Left colon (tissue), 2 donors: ENCODE measurements around the gene RTP2. TPM values are rescaled to one million over a fixed set of nuclear protein-coding genes. Genes with fewer than 3 reads are reported as not detected.

Source experiments
- ATAC-seq: fragments of 200-7000 bp; cut with Tn5 transposase; one replicate; pipeline ENCODE4 v1.9.1; 2020; ENCODE audit warnings: mild to moderate bottlenecking, moderate library complexity
- DNase-seq, 2 donors: peaks; one replicate each; pipeline ENCODE4 v3.0.0-alpha.2; 2020
- intact Hi-C, 2 donors: fragments of 100-400 bp; cut with DNase I in 1 of 2; cut with micrococcal nuclease in 1 of 2; formaldehyde crosslinking; loops; one replicate each; pipeline versions ENCODE4 v1.11.2 to v1.14.0; 2022; cut with DNase I, micrococcal nuclease
- total RNA-seq, 2 donors: library from RNA; stranded (reverse); fragmentation: NEBNext Ultra II Directional; extraction: Animal tissue kit (Norgen Biotek cat#: 25700); gene quantifications; one replicate each; pipeline ENCODE4 v1.2.1, GENCODE V29; 2021
- donor health status: DM: no; HTN: no; CAD: no.
- donor health status: DM: yes; HTN: yes; CAD: no.

The RTP2 gene
- total RNA-seq, 2 donors from 2014 or later = not detected

GRCh38 chr3:187725653-187726370 is 23.5 kb upstream of the RTP2 start:
- ATAC-seq = no peak
- intact Hi-C loops = no loop called here
- DNase-seq = no peak

GRCh38 chr3:187725224-187725623 is 22.9 kb upstream of the RTP2 start:
- intact Hi-C loops = no loop called here
- ATAC-seq (no peak), DNase-seq (no peak)

GRCh38 chr3:187722206-187722612 is 19.9 kb upstream of the RTP2 start:
- DNase-seq (no peak), ATAC-seq (no peak)
- intact Hi-C loops = no loop called here

- ATAC-seq = no peak
- intact Hi-C loops = no loop called here
- DNase-seq = no peak
These were observed 18.7 kb upstream of the RTP2 start for GRCh38 chr3:187721055-187721454.

GRCh38 chr3:187720337-187720670 is 17.9 kb upstream of the RTP2 start:
- ATAC-seq = no peak
- intact Hi-C loops = no loop called here
- DNase-seq = no peak

GRCh38 chr3:187719628-187720336 is 17.4 kb upstream of the RTP2 start:
- ATAC-seq = no peak
- intact Hi-C loops = loop anchor here in 1 of 2 donors (10.0 kb wide), 1 partner anchor 1105 kb away; the partner anchor contains the start of gene AHSG
- no peak for DNase-seq

- DNase-seq (no peak), ATAC-seq (no peak)
- intact Hi-C loops = loop anchor here in 1 of 2 donors (10.0 kb wide), 1 partner anchor 1104 kb away; the partner anchor contains the start of gene AHSG
These were observed 16.4 kb upstream of the RTP2 start for GRCh38 chr3:187718802-187719201.

GRCh38 chr3:187717572-187717971 is 15.2 kb upstream of the RTP2 start:
- intact Hi-C loops = loop anchor here in 1 of 2 donors (10.0 kb wide), 1 partner anchor 1103 kb away; the partner anchor contains the start of gene AHSG
- DNase-seq (no peak), ATAC-seq (no peak)

- ATAC-seq (peak; percentile 94), DNase-seq (peak in 1 of 2 donors; percentile 73)
- intact Hi-C loops = loop anchor here in 1 of 2 donors (10.0 kb wide), 1 partner anchor 1100 kb away; the partner anchor contains the start of gene AHSG
These were observed 12.1 kb upstream of the RTP2 start for GRCh38 chr3:187714404-187714979.

- ATAC-seq = peak; percentile 61
- no peak for DNase-seq
- intact Hi-C loops = loop anchor here in 1 of 2 donors (10.0 kb wide), 1 partner anchor 1099 kb away; the partner anchor contains the start of gene AHSG
These were observed 11.1 kb upstream of the RTP2 start for GRCh38 chr3:187713504-187713903.

GRCh38 chr3:187709155-187709554 is 6.8 kb upstream of the RTP2 start:
- intact Hi-C loops = no loop called here

GRCh38 chr3:187708696-187709095 is 6.3 kb upstream of the RTP2 start:
- intact Hi-C loops = no loop called here
- no peak for ATAC-seq
- DNase-seq = no peak

More at GRCh38 chr3:187709155-187709554, 6.8 kb upstream of the RTP2 start:
- DNase-seq (no peak), ATAC-seq (no peak)

- DNase-seq (peak in 1 of 2 donors; percentile 27), ATAC-seq (no peak)
- intact Hi-C loops = no loop called here
These were observed 4.6 kb upstream of the RTP2 start for GRCh38 chr3:187706971-187707370.

GRCh38 chr3:187705164-187705563 is 2.8 kb upstream of the RTP2 start:
- ATAC-seq (no peak), DNase-seq (no peak)
- intact Hi-C loops = no loop called here

GRCh38 chr3:187700249-187700648 is 2.1 kb downstream of the RTP2 start:
- intact Hi-C loops = no loop called here
- ATAC-seq = no peak
- no peak for DNase-seq

GRCh38 chr3:187698499-187699399 is 3.6 kb downstream of the RTP2 start:
- ATAC-seq (no peak), DNase-seq (no peak)

GRCh38 chr3:187696021-187696420 is 6.3 kb downstream of the RTP2 start:
- ATAC-seq = no peak
- no peak for DNase-seq
- intact Hi-C loops = no loop called here

More at GRCh38 chr3:187698499-187699399, 3.6 kb downstream of the RTP2 start:
- intact Hi-C loops = no loop called here

- DNase-seq (no peak), ATAC-seq (no peak)
These were observed 6.9 kb downstream of the RTP2 start for GRCh38 chr3:187695449-187695848.

GRCh38 chr3:187694801-187695200 is 7.6 kb downstream of the RTP2 start:
- DNase-seq (no peak), ATAC-seq (no peak)
- intact Hi-C loops = no loop called here

More at GRCh38 chr3:187695449-187695848, 6.9 kb downstream of the RTP2 start:
- intact Hi-C loops = no loop called here
